A549 (cell line): ENCODE measurements around the gene EPB41L4B. TPM values are rescaled to one million over a fixed set of nuclear protein-coding genes. Genes with fewer than 3 reads are reported as not detected.

Experiments used
- ATAC-seq, 2 experiments: fragments of 200-7000 bp in 1 of 2; fragments of >200 bp in 1 of 2; cut with Nextera tagmentation in 1 of 2; cut with Tn5 transposase in 1 of 2; 3 replicates each; pipeline versions ENCODE4 v1.8.0 to v1.9.1; 2018 to 2020; ENCODE audit warnings: mild to moderate bottlenecking in 1 of 2, moderate library complexity in 1 of 2
- CTCF ChIA-PET: fragments of 300-600 bp; sonication (Branson Sonifier 250); formaldehyde crosslinking; extraction: SDS; loops from one replicate; lab custom pipeline; 2021; ENCODE audit warnings: antibody characterized with exemption, inconsistent platforms; lab: Yijun Ruan, JAX
- POLR2A ChIA-PET: fragments of 350-600 bp; formaldehyde crosslinking; extraction: SDS; loops from one replicate; lab custom pipeline; 2021; ENCODE audit warnings: antibody characterized with exemption, inconsistent platforms; lab: Yijun Ruan, JAX
- DNase-seq, 2 experiments: peaks; one replicate each; pipeline versions ENCODE4 v3.0.0 to v3.0.0-alpha.2; 2011 to 2016; ENCODE audit warnings: low read depth in 1 of 2, low spot score in 1 of 2
- FAIRE-seq: peaks from 2 replicates; lab custom pipeline; 2011; peaks lifted over from hg19 to GRCh38; lab: Jason Lieb, UNC
- H3K27ac ChIP-seq, 2 experiments: fragments of >200 bp; sonication (Bioruptor Twin); formaldehyde crosslinking; 3 replicates each; pipeline ENCODE4 v1.5.1; 2016 to 2017
- H3K4me1 ChIP-seq: fragments of >200 bp; sonication (Bioruptor Twin); formaldehyde crosslinking; 3 replicates; pipeline ENCODE4 v1.6.1; 2016
- H3K4me2 ChIP-seq: fragments of >200 bp; sonication (Bioruptor Twin); formaldehyde crosslinking; 3 replicates; pipeline ENCODE4 v1.6.1; 2016
- H3K4me3 ChIP-seq: fragments of >200 bp; sonication (Bioruptor Twin); formaldehyde crosslinking; 3 replicates; pipeline ENCODE4 v1.5.1; 2016
- H3K9me3 ChIP-seq: fragments of >200 bp; sonication (Bioruptor Twin); formaldehyde crosslinking; 3 replicates; pipeline ENCODE4 v1.6.1; 2016
- BHLHE40 ChIP-seq: IDR thresholded peaks from 2 replicates; pipeline ENCODE4 v1.6.1; 2012; ENCODE audit warnings: low read depth, low read length, inconsistent platforms
- CHD2 ChIP-seq: fragments of 150-350 bp; IDR thresholded peaks from 2 replicates; pipeline ENCODE4 v1.6.1; 2014; ENCODE audit warnings: low read length; ENCODE audit not compliant: partially characterized antibody
- CHD4 ChIP-seq: fragments of 200-600 bp; sonication (generic); IDR thresholded peaks from 2 replicates; pipeline ENCODE4 v1.6.1; 2016; ENCODE audit warnings: antibody characterized with exemption, mild to moderate bottlenecking, borderline replicate concordance
- FOSL2 ChIP-seq, 2 experiments: fragments of 450-650 bp in 1 of 2; fragments of >200 bp in 1 of 2; sonication (Bioruptor Twin) in 1 of 2; formaldehyde crosslinking; IDR thresholded peaks; 2 replicates each; pipeline versions ENCODE4 v1.5.0 to v1.6.1; 2016 to 2020; ENCODE audit warnings: mild to moderate bottlenecking in 1 of 2, moderate library complexity in 1 of 2
- HOXA7 ChIP-seq: fragments of 250-450 bp; sonication (Bioruptor Pico); IDR thresholded peaks from 2 replicates; pipeline ENCODE4 v1.5.0; 2020; ENCODE audit warnings: mild to moderate bottlenecking, moderate library complexity
- HOXB13 ChIP-seq: fragments of 250-450 bp; sonication (Bioruptor Pico); IDR thresholded peaks from 2 replicates; pipeline ENCODE4 v1.5.0; 2020; ENCODE audit warnings: low read depth, mild to moderate bottlenecking, moderate library complexity
- HOXB5 ChIP-seq: fragments of 250-450 bp; sonication (Bioruptor Pico); IDR thresholded peaks from 2 replicates; pipeline ENCODE4 v1.5.0; 2020; ENCODE audit warnings: mild to moderate bottlenecking, moderate library complexity
- JUN ChIP-seq, 2 experiments: fragments of >200 bp; sonication (Bioruptor Twin); formaldehyde crosslinking; IDR thresholded peaks; 2 replicates in 1 of 2; 3 replicates in 1 of 2; pipeline ENCODE4 v1.6.1; 2016 to 2017
- MAX ChIP-seq: IDR thresholded peaks from 2 replicates; pipeline ENCODE4 v1.6.1; 2012
- NFE2L2 ChIP-seq: fragments of 150-350 bp; conservative IDR thresholded peaks from 2 replicates; pipeline ENCODE4 v1.6.1; 2014; ENCODE audit warnings: low read length
- NPAS2 ChIP-seq: fragments of 250-450 bp; sonication (Bioruptor Pico); IDR thresholded peaks from 2 replicates; pipeline ENCODE4 v1.8.0; 2022; ENCODE audit warnings: mild to moderate bottlenecking, moderate library complexity, borderline replicate concordance
- NR3C1 ChIP-seq: fragments of >200 bp; sonication (Bioruptor Twin); formaldehyde crosslinking; IDR thresholded peaks from 3 replicates; pipeline ENCODE4 v1.6.1; 2017
- REST ChIP-seq: fragments of 200-600 bp; sonication (generic); IDR thresholded peaks from 2 replicates; pipeline ENCODE4 v1.6.1; 2016; ENCODE audit warnings: antibody characterized with exemption, mild to moderate bottlenecking, moderate library complexity
- SMC3 ChIP-seq: fragments of >200 bp; sonication (Bioruptor Twin); formaldehyde crosslinking; IDR thresholded peaks from 3 replicates; pipeline ENCODE4 v1.6.1; 2018; ENCODE audit warnings: inconsistent platforms
- TP53 ChIP-seq: fragments of 250-450 bp; sonication (Bioruptor Pico); IDR thresholded peaks from 2 replicates; pipeline ENCODE4 v1.5.0; 2021; ENCODE audit warnings: mild to moderate bottlenecking, moderate library complexity
- ZC3H11A ChIP-seq: fragments of 450-650 bp; IDR thresholded peaks from 2 replicates; pipeline ENCODE4 v1.6.1; 2014; ENCODE audit warnings: antibody characterized with exemption, mild to moderate bottlenecking
- ZFP36 ChIP-seq: fragments of 450-650 bp; IDR thresholded peaks from 2 replicates; pipeline ENCODE4 v1.6.1; 2014; ENCODE audit warnings: borderline replicate concordance; ENCODE audit not compliant: partially characterized antibody
- ZNF302 ChIP-seq: fragments of 250-450 bp; sonication (Bioruptor Pico); IDR thresholded peaks from 2 replicates; pipeline ENCODE4 v1.9.0; 2021; ENCODE audit warnings: inconsistent platforms, mild to moderate bottlenecking, moderate library complexity
- ZSCAN20 ChIP-seq: fragments of 250-450 bp; sonication (Bioruptor Pico); IDR thresholded peaks from 2 replicates; pipeline ENCODE4 v1.8.0; 2022; ENCODE audit warnings: mild to moderate bottlenecking, moderate library complexity
- WGBS: methylation state at CpG from one replicate; pipeline ENCODE4 v1.1.6; 2017; ENCODE audit errors: missing lambda C conversion rate; 5-methylcytosine and 5-hydroxymethylcytosine counted together
- polyA plus RNA-seq, 4 experiments: library from polyadenylated mRNA; depleted of rRNA in 3 of 4; stranded (reverse); fragments of >200 nt; fragmentation: RNase III in 1 of 4; extraction: RNeasy Plus Mini Kit Qiagen cat#74134 plus additional on column Dnase treatment in 1 of 4; gene quantifications; 2 replicates in 3 of 4; 3 replicates in 1 of 4; pipeline ENCODE4 v1.2.3, GENCODE V29; 2011 to 2017
- TF ChIP-seq, protein P1 (sequence below): fragments of >200 bp; sonication (Bioruptor Twin); formaldehyde crosslinking; IDR thresholded peaks from 3 replicates; pipeline ENCODE4 v1.5.1; 2016
- TF ChIP-seq, protein P2 (sequence below): IDR thresholded peaks from 2 replicates; pipeline ENCODE4 v1.6.1; 2012

Gene EPB41L4B
- polyA plus RNA-seq, 2 of the 4 experiments (the other 2 are of a cell fraction) = 7.9 to 22.0 TPM

- TF ChIP-seq REST = no peak
- TF ChIP-seq, all 56 proteins: peak for 0
Measured at GRCh38 chr9:109344866-109345265, 24.0 kb upstream of the EPB41L4B start (continued).

GRCh38 chr9:109342878-109343277 is 22.0 kb upstream of the EPB41L4B start:
- FAIRE-seq = no peak
- POLR2A ChIA-PET = no interaction called here
- H3K4me3 ChIP-seq = no peak overlapping the region
- WGBS = 86% methylated on average over 4 of the region's 4 CpGs
- H3K4me1 ChIP-seq = 0 out of 3 replicates have a peak, but pooled peaks cover 3% of the 10 kb centered on the region
- ATAC-seq = no peak
- CTCF ChIA-PET = interaction anchor here (0.6 to 2.8 kb wide), 7 partner anchors 9 to 127 kb away, joined by 3 to 10 read pairs (median 3); no protein-coding TSS in a partner anchor
- no peaks in the 10 kb centered on the region for H3K9me3 ChIP-seq
- H3K4me2 ChIP-seq = no peak overlapping the region
- no peak for TF ChIP-seq ZC3H11A
- no peak for TF ChIP-seq JUN (IDR thresholded peaks at IDR 0.05)
- no peak for TF ChIP-seq HOXA7 (CRISPR knock-in tag)
- TF ChIP-seq NPAS2 (CRISPR knock-in tag) = no peak
- TF ChIP-seq, protein P1, sequence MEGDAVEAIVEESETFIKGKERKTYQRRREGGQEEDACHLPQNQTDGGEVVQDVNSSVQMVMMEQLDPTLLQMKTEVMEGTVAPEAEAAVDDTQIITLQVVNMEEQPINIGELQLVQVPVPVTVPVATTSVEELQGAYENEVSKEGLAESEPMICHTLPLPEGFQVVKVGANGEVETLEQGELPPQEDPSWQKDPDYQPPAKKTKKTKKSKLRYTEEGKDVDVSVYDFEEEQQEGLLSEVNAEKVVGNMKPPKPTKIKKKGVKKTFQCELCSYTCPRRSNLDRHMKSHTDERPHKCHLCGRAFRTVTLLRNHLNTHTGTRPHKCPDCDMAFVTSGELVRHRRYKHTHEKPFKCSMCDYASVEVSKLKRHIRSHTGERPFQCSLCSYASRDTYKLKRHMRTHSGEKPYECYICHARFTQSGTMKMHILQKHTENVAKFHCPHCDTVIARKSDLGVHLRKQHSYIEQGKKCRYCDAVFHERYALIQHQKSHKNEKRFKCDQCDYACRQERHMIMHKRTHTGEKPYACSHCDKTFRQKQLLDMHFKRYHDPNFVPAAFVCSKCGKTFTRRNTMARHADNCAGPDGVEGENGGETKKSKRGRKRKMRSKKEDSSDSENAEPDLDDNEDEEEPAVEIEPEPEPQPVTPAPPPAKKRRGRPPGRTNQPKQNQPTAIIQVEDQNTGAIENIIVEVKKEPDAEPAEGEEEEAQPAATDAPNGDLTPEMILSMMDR = no peak
- TF ChIP-seq CHD2 = no peak
- no peak for TF ChIP-seq FOSL2 (IDR thresholded peaks at IDR 0.05)
- TF ChIP-seq FOSL2 (CRISPR knock-in tag; IDR thresholded peaks at IDR 0.05) = no peak
- no peak for TF ChIP-seq BHLHE40
- no peak for TF ChIP-seq HOXB5 (CRISPR knock-in tag)
- TF ChIP-seq SMC3 = no peak
- TF ChIP-seq NR3C1 = no peak
- no peak for TF ChIP-seq ZFP36
- TF ChIP-seq MAX = no peak
- no peak for TF ChIP-seq TP53 (CRISPR knock-in tag)
- no peak for TF ChIP-seq NFE2L2
- no peak for TF ChIP-seq CHD4
- no peak for TF ChIP-seq ZNF302 (CRISPR knock-in tag)
- TF ChIP-seq, protein P2, sequence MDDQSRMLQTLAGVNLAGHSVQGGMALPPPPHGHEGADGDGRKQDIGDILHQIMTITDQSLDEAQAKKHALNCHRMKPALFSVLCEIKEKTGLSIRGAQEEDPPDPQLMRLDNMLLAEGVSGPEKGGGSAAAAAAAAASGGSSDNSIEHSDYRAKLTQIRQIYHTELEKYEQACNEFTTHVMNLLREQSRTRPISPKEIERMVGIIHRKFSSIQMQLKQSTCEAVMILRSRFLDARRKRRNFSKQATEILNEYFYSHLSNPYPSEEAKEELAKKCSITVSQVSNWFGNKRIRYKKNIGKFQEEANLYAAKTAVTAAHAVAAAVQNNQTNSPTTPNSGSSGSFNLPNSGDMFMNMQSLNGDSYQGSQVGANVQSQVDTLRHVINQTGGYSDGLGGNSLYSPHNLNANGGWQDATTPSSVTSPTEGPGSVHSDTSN = no peak
- no peak for TF ChIP-seq HOXB13
- no peak for TF ChIP-seq ZSCAN20
- DNase-seq = no peak
- no peak overlapping the region for H3K27ac ChIP-seq
